ENCODE measurements around the gene TCF7L1. TPM values are rescaled to one million over a fixed set of nuclear protein-coding genes. Genes with fewer than 3 reads are reported as not detected.

Gene TCF7L1
- total and polyA plus RNA-seq, 9 of the 15 experiments (the other 6 are each of a cell fraction or from before 2014, with no cell fraction given) = 0.03 to 0.11 (median 0.07) TPM; not detected in 5

DNA sequence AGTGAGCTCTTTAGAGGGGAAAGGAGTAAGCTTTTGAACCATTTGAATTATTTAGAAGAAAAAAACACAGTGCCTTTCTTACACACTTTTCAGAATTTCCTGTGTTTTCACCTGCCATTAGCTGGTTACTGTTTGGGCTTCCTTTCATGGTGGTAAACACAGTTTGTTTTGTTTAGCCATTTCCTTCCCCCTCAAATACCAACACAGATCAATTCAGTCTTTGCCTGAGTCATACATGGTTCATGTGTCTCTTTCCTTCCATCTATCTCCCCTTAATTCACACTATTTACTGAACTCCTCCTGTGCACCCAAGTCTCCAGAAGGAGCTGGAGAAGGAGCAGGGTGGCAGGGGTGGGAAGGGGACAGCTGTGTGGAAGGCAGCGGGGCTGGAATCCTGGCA lies 45.0 kb downstream of the TCF7L1 start:
- H3K4me1 ChIP-seq (replicated peaks in 1 of 2; ENCODE audit: control insufficient read depth in 2 of 2, insufficient read depth in 2 of 2, low read length in 2 of 2) = no peaks in the 10 kb centered on the region
- in situ Hi-C loops (cut with MboI) (no loop called here), intact Hi-C loops (cut with micrococcal nuclease) (no loop called here)
- no peaks in the 10 kb centered on the region for H3K9me1 ChIP-seq (ENCODE audit: control insufficient read depth, insufficient read depth, low read length)
- no peaks in the 10 kb centered on the region for H4K20me1 ChIP-seq (replicated peaks; ENCODE audit: control insufficient read depth, insufficient read depth, low read length)
- no peak for DNase-seq (ENCODE audit: extremely low read depth in 1 of 4, low spot score in 3 of 4)
- no TSS peak for BruUV-seq (replicated peaks)
- CTCF ChIA-PET (ENCODE audit: low intra/inter-chr PET ratio) = interaction anchor here (0.9 kb wide), 1 partner anchor 121 kb away, joined by 4 read pairs; no protein-coding TSS in a partner anchor
- peaks cover 22 to 55% of the 10 kb centered on the region in 2 experiments for H3K27me3 ChIP-seq (ENCODE audit: control insufficient read depth in 2 of 2, insufficient read depth in 2 of 2, low read length in 2 of 2)
- H3K36me3 ChIP-seq (ENCODE audit: control insufficient read depth, insufficient read depth, low read length) = no peaks in the 10 kb centered on the region
- 0% methylated on average over 1 of the region's 1 CpG for WGBS (ENCODE audit: insufficient coverage, low coverage, missing lambda C conversion rate)
- no peak overlapping the region for H3K9ac ChIP-seq (ENCODE audit: insufficient read depth in 1 of 2, low read depth in 2 of 2, low read length in 2 of 2)
- TF ChIP-seq SMARCA5 (IDR thresholded peaks at IDR 0.05) = no peak
- TF ChIP-seq KLF10 (CRISPR knock-in tag; IDR thresholded peaks at IDR 0.05) = no peak
- no peak for TF ChIP-seq EHMT2 (IDR thresholded peaks at IDR 0.05)
- no peak for TF ChIP-seq GABPB1 (CRISPR knock-in tag; IDR thresholded peaks at IDR 0.05)
- TF ChIP-seq POLR3G (IDR thresholded peaks at IDR 0.05; ENCODE audit: extremely low read depth, insufficient read length, insufficient replicate concordance) = no peak
- no peak for TF ChIP-seq DLX4 (CRISPR knock-in tag; IDR thresholded peaks at IDR 0.05)
- TF ChIP-seq TFAP4 (CRISPR knock-in tag; IDR thresholded peaks at IDR 0.05; ENCODE audit: borderline replicate concordance) = no peak
- TF ChIP-seq PKNOX1 (IDR thresholded peaks at IDR 0.05) = no peak
- TF ChIP-seq FIP1L1 (IDR thresholded peaks at IDR 0.05; ENCODE audit: low read depth, low read length, poor library complexity, severe bottlenecking) = no peak
- TF ChIP-seq ZNF263 (CRISPR knock-in tag; IDR thresholded peaks at IDR 0.05; ENCODE audit: borderline replicate concordance) = no peak
- no peak for TF ChIP-seq FOXA3 (CRISPR knock-in tag; conservative IDR thresholded peaks at IDR 0.05 in 1 of 2, IDR thresholded peaks at IDR 0.05 in 1 of 2)
- TF ChIP-seq, protein P1, sequence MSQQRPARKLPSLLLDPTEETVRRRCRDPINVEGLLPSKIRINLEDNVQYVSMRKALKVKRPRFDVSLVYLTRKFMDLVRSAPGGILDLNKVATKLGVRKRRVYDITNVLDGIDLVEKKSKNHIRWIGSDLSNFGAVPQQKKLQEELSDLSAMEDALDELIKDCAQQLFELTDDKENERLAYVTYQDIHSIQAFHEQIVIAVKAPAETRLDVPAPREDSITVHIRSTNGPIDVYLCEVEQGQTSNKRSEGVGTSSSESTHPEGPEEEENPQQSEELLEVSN (IDR thresholded peaks at IDR 0.05; ENCODE audit: borderline replicate concordance in 1 of 2, extremely low read depth in 1 of 2, insufficient read depth in 1 of 2, insufficient read length in 1 of 2, low read depth in 1 of 2, low read length in 1 of 2, poor library complexity in 1 of 2, severe bottlenecking in 1 of 2) = no peak
- H3K9me3 ChIP-seq (replicated peaks; ENCODE audit: control insufficient read depth, insufficient read depth, low read depth, low read length) = no peaks in the 10 kb centered on the region
- FAIRE-seq = no peak
- no peak overlapping the region for H3K4me2 ChIP-seq (ENCODE audit: insufficient read depth, low read length)
- no peak overlapping the region for H3K4me3 ChIP-seq
- H2AFZ ChIP-seq (ENCODE audit: low read depth, low read length) = no peak overlapping the region
- no peak for ATAC-seq
- H3K79me2 ChIP-seq (ENCODE audit: control insufficient read depth, insufficient read depth, low read length) = no peaks in the 10 kb centered on the region
- POLR2A ChIA-PET = interaction anchor here (0.7 kb wide), 1 partner anchor 321 kb away, joined by 3 read pairs; no protein-coding TSS in a partner anchor
- H3K27ac ChIP-seq (ENCODE audit: extremely low read depth, low read depth, low read length) = no peak overlapping the region

Measured in K562 (cell line).